Effector memory CD8-positive, alpha-beta T cell (primary cell): ENCODE results near the gene SLC46A1.

Source experiments
- ATAC-seq: fragments of 150-1000 bp; cut with Tn5 transposase; replicated peaks from 2 replicates; pipeline ENCODE4 v1.10.0; 2021; ENCODE audit warnings: mild to moderate bottlenecking, moderate library complexity
- DNase-seq, 3 experiments: peaks; one replicate each; pipeline ENCODE4 v3.0.0; 2021
- H3K27ac Mint-ChIP-seq, 2 donors: one replicate each; pipeline ENCODE4 v1.8.0; 2022; ENCODE audit warnings: mild to moderate bottlenecking in 2 of 2, mixed read lengths in 2 of 2, moderate library complexity in 2 of 2
- H3K27me3 Mint-ChIP-seq, 2 donors: one replicate each; pipeline ENCODE4 v1.8.0; 2022; ENCODE audit warnings: mixed read lengths in 2 of 2
- H3K36me3 Mint-ChIP-seq: one replicate; pipeline ENCODE4 v1.8.0; 2022; ENCODE audit warnings: mild to moderate bottlenecking, moderate library complexity, mixed read lengths; ENCODE audit not compliant: insufficient read depth
- H3K4me1 Mint-ChIP-seq, 2 donors: one replicate each; pipeline ENCODE4 v1.8.0; 2022; ENCODE audit warnings: low read depth in 2 of 2, mixed read lengths in 2 of 2
- H3K4me3 Mint-ChIP-seq, 2 donors: one replicate each; pipeline ENCODE4 v1.8.0; 2022; ENCODE audit warnings: mild to moderate bottlenecking in 2 of 2, mixed read lengths in 2 of 2, moderate library complexity in 2 of 2
- H3K9me3 Mint-ChIP-seq, 2 donors: one replicate each; pipeline ENCODE4 v1.8.0; 2022; ENCODE audit warnings: mixed read lengths in 2 of 2

SLC46A1 gene

GRCh38 chr17:28348979-28349378 lies 57.0 kb downstream of the SLC46A1 start:
- Mint-ChIP-seq H3K4me3 (no peak overlapping the region), H3K27ac (no peak overlapping the region), H3K9me3 (no peaks in the 10 kb centered on the region), H3K4me1 (no peaks in the 10 kb centered on the region), H3K36me3 (peaks cover 74% of the 10 kb centered on the region), H3K27me3 (no peaks in the 10 kb centered on the region)
- ATAC-seq: no peak
- DNase-seq: no peak

GRCh38 chr17:28347261-28347891 lies 58.6 kb downstream of the SLC46A1 start:
- no peaks in the 10 kb centered on the region for H3K4me1 Mint-ChIP-seq
- H3K9me3 Mint-ChIP-seq: no peaks in the 10 kb centered on the region
- no peak overlapping the region for H3K27ac Mint-ChIP-seq
- DNase-seq: no peak
- H3K36me3 Mint-ChIP-seq: peaks cover 65% of the 10 kb centered on the region
- H3K27me3 Mint-ChIP-seq: no peaks in the 10 kb centered on the region
- no peak overlapping the region for H3K4me3 Mint-ChIP-seq
- ATAC-seq: no peak

- no peaks in the 10 kb centered on the region for H3K9me3 Mint-ChIP-seq
- DNase-seq (no peak), ATAC-seq (no peak)
- no peaks in the 10 kb centered on the region for H3K4me1 Mint-ChIP-seq
- no peaks in the 10 kb centered on the region for H3K27me3 Mint-ChIP-seq
- no peak overlapping the region for H3K4me3 Mint-ChIP-seq
- H3K27ac Mint-ChIP-seq: no peak overlapping the region
- H3K36me3 Mint-ChIP-seq: peaks cover 64% of the 10 kb centered on the region
Measured at GRCh38 chr17:28346746-28347246, 59.2 kb downstream of the SLC46A1 start.

GRCh38 chr17:28346199-28346580 lies 59.8 kb downstream of the SLC46A1 start:
- H3K9me3 Mint-ChIP-seq: no peaks in the 10 kb centered on the region
- ATAC-seq (no peak), DNase-seq (no peak)
- no peak overlapping the region for H3K27ac Mint-ChIP-seq
- peaks cover 0 to 2% of the 10 kb centered on the region in 2 donors for H3K4me1 Mint-ChIP-seq
- H3K36me3 Mint-ChIP-seq: peaks cover 63% of the 10 kb centered on the region
- H3K27me3 Mint-ChIP-seq: no peaks in the 10 kb centered on the region
- no peak overlapping the region for H3K4me3 Mint-ChIP-seq

- H3K9me3 Mint-ChIP-seq: no peaks in the 10 kb centered on the region
- H3K27ac Mint-ChIP-seq: no peak overlapping the region
- no peaks in the 10 kb centered on the region for H3K27me3 Mint-ChIP-seq
- DNase-seq (no peak), ATAC-seq (no peak)
- H3K4me1 Mint-ChIP-seq: peaks cover 0 to 2% of the 10 kb centered on the region in 2 donors
- peaks cover 63% of the 10 kb centered on the region for H3K36me3 Mint-ChIP-seq
- H3K4me3 Mint-ChIP-seq: no peak overlapping the region
Measured at GRCh38 chr17:28345419-28346198, 60.4 kb downstream of the SLC46A1 start.
